Activated naive CD8-positive, alpha-beta T cell treated with anti-CD3 and anti-CD28 coated beads, Interleukin-2, amount 50 U/mL, for 16 hours (primary cell): ENCODE data around the gene PRDM2.

ENCODE experiments used
- DNase-seq: peaks from one replicate; pipeline ENCODE4 v3.0.0-alpha.2; 2020; ENCODE audit warnings: low read depth, low spot score

Gene PRDM2

GRCh38 chr1:13814131-13814530 is 114.1 kb downstream of the PRDM2 start:
- no peak for DNase-seq

GRCh38 chr1:13816016-13816760 is 116.2 kb downstream of the PRDM2 start:
- no peak for DNase-seq

DNA sequence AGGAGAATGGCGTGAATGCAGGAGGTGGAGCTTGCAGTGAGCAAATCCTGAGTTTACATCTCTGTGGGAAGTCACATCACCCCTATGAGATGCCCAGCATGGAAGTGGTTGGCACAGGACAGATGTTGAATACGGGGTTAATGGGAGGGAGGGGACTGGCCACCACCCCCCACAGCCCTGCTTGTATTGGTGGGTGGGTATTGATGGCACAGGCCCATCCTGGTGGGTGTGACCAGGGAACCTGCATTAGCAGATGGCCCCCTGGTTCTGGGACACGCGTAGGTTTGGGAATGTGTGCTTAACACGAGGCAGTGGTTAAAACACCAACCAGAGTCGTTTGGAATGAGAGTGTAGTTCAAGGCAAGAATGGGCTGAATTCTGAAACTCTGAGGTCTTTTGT is 117.9 kb downstream of the PRDM2 start:
- no peak for DNase-seq

DNA sequence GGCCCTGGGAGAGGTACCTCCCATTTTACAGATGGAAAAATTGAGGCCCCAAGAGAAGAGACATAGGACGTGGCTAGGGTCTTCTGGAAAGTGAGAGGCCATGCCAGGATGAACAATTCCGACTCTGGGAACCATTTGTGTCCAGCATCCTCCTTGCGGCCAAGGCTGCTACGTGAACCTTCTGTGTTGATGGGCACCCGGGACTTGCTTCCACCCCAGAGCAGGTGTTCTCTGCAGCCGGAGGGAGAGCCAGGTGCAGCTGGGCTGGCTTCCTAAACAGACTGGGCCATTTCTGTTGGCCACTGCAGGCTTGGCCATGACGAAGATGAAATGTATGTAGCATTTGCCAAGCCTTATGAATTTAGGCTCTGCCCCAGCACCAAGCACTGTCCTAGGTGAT is 118.9 kb downstream of the PRDM2 start:
- DNase-seq = no peak

DNA sequence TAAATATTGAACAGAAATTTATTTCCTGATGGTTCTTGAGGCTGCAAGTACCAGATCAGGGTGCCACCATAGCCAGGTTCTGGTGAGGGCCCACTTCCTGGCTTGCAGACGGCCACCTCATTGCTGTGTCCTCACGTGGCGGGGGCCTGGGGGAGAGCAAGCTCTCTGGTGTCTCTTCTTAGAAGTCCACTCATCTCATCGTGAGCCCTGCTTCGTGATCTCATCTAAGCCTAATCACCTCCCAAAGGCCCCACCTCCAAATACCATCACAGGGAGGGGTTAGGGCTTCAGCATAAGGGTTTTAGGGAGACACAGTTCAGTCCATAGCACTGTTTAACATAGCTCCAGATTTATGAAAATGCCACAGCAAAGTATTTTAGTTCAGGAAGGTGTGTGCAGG is 119.7 kb downstream of the PRDM2 start:
- no peak for DNase-seq

- DNase-seq = no peak
Measured at GRCh38 chr1:13820055-13820454, 120.1 kb downstream of the PRDM2 start.

GRCh38 chr1:13820456-13820855 is 120.5 kb downstream of the PRDM2 start:
- DNase-seq = no peak

GRCh38 chr1:13823126-13823880 is 123.3 kb downstream of the PRDM2 start:
- no peak for DNase-seq

- DNase-seq = no peak
Measured at GRCh38 chr1:13823936-13824335, 123.9 kb downstream of the PRDM2 start.

DNA sequence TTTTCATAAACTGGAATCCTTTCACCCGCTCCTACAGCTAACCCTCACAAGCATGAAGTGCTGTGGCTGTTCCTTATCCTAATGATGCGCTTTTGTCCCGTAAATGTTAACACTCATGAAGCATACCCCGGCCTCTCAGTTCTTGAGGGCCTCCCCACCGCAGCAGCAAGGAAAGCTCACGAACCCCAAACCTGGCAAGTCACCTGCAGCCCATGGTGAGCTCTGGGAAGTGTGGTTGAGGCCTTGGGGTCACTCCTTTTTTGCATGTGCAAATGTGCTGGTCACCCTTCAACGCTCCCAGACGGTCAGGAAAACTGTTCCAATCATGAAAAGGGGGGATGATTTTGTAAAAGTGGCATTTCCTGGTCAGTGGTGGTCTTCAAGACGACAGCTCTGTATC is 124.6 kb downstream of the PRDM2 start:
- no peak for DNase-seq

DNA sequence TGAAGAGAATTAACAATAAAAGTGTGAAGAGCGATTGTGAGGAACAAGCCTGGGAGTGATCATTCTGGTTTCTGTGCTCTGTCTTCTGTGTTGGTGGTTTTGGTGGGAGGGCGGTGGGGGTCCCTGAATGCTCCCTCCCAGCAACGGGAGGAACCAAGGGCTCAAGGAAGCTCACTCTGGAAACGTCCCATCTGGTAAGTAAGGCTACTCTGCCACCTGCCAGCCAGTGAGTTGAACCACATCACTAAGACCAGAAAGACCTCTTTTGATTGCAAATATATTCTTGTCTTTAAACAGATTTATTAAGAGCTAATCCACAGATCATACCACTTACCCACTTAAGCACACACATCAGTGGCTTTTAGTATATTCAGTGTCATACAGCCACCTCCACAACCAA is 125.0 kb downstream of the PRDM2 start:
- DNase-seq = no peak

GRCh38 chr1:13826009-13826408 is 126.0 kb downstream of the PRDM2 start:
- no peak for DNase-seq

- no peak for DNase-seq
Measured at GRCh38 chr1:13826591-13826990, 126.6 kb downstream of the PRDM2 start.

GRCh38 chr1:13828454-13829151 is 128.6 kb downstream of the PRDM2 start:
- no peak for DNase-seq

- DNase-seq = no peak
Measured at GRCh38 chr1:13829152-13829769, 129.3 kb downstream of the PRDM2 start.

GRCh38 chr1:13830170-13830569 is 130.2 kb downstream of the PRDM2 start:
- DNase-seq = no peak

GRCh38 chr1:13830616-13831280 is 130.8 kb downstream of the PRDM2 start:
- DNase-seq = no peak

- no peak for DNase-seq
Measured at GRCh38 chr1:13832100-13832499, 132.1 kb downstream of the PRDM2 start.

- no peak for DNase-seq
Measured at GRCh38 chr1:13832536-13832935, 132.5 kb downstream of the PRDM2 start.

DNA sequence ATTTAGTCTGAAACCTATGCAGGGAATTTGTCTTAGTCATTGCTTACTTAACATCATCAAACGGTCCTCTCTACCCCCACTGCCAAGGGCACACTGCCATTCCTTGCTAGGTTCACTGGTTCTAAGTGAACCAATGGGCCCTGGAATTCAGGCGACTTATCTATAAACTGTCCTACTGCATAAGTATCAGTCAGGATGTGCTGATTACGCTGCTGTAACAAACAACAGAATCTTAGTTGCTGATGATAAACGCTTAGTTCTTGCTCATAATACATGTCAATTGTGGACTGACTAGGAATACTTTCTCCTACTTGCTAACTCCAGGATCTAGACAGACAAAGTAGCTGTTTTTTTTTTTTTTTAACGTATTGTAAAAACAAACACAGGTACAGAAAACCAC is 136.1 kb downstream of the PRDM2 start:
- DNase-seq = no peak

GRCh38 chr1:13836631-13837030 is 136.6 kb downstream of the PRDM2 start:
- no peak for DNase-seq

DNA sequence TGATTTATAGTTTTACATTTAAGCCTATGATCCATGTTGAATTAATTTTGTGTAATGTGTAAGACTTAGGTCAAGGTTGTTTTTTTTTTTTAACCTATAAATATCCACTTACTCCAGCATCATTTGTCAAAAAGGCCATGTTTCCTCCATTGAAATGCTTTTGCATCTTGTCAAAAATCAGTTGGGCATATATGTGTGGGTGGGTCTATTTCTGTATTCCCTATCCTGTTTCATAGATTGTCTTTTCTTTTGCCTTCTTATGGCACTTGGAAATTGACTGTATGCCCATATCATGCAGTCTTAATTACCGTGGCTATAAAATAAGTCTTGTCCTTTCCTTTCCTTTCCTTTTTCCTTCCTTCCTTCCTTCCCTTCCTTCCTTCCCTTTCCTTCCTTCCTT is 138.2 kb downstream of the PRDM2 start:
- DNase-seq = no peak
